GM21825 (cell line): ENCODE measurements around the gene SFRP2.

ENCODE experiments used
- ATAC-seq: cut with Tn5 transposase; IDR thresholded peaks from one replicate; pipeline ENCODE4 v1.9.1; 2021; ENCODE audit warnings: mild to moderate bottlenecking, moderate library complexity; ENCODE audit not compliant: unreplicated experiment

The SFRP2 gene, protein sequence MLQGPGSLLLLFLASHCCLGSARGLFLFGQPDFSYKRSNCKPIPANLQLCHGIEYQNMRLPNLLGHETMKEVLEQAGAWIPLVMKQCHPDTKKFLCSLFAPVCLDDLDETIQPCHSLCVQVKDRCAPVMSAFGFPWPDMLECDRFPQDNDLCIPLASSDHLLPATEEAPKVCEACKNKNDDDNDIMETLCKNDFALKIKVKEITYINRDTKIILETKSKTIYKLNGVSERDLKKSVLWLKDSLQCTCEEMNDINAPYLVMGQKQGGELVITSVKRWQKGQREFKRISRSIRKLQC

GRCh38 chr4:153788413-153789276, at the start of gene SFRP2:
Gene SFRP2 (minus strand): TSS chr4:153789083. CDS start chr4:153788835, 248 bp downstream.
- ATAC-seq: no peak

- ATAC-seq: no peak
Measured at GRCh38 chr4:153838564-153838963, 49.7 kb upstream of the SFRP2 start.

DNA sequence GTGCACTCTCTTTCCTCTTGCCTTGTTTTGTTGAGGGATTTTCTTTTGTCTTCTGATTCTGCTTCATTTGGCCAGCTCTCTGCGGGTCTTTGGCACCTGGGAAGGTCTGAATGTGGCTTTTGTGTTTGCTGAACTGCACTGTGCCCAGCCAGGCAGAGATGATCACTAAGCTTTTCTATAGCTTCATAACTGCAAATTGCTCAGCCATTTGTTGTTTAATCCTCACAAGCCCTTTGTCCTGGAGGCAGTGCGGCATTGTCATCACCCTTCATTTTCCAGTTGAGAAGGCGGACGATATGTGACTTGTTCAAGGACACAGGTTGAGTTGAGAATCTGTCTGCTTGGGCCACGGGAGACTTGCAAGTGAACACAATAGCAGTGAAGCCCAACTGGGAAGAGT, 46.0 kb upstream of the SFRP2 start:
- ATAC-seq: no peak

GRCh38 chr4:153832720-153833287, 43.9 kb upstream of the SFRP2 start:
- no peak for ATAC-seq

GRCh38 chr4:153832054-153832453, 43.2 kb upstream of the SFRP2 start:
- no peak for ATAC-seq

GRCh38 chr4:153831245-153831644, 42.4 kb upstream of the SFRP2 start:
- no peak for ATAC-seq

DNA sequence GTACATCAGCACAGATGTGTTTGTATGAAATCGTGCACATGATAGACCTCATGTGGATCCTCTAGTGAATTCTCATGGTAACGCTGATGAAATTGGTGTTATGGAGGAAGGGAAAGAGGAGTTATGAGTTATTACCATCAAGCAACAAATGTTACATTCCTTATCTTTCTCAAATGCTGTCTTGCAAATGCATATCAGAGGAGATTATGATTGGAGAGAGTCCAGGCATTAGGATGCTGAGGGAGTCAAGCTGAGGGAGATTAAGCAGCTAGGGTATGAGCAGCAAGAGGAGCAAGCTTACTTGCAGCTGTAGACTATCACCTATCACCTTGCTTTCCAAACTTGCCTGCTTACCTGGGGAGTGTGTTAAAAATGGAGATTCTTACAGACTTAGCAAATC, 36.8 kb upstream of the SFRP2 start:
- no peak for ATAC-seq

GRCh38 chr4:153825126-153825525, 36.2 kb upstream of the SFRP2 start:
- ATAC-seq: no peak

DNA sequence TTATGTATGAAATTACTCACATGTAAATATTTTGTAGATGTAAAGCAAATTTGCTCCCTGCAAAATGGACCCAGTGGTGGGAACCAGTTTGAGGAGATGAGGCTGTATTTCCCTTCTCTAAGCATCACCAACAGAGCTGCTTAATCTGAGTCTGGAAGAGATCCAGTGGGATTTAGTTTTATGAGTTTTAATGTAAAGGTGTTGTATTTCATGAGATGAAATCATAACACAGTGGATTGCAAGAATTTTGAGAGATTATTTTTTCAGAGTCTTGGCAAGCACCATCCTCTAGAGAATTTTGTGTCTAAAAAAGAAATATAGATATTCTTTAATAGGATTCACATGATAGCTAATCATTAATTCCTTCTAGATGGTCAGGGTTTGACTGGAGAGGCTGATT, 35.6 kb upstream of the SFRP2 start:
- no peak for ATAC-seq

DNA sequence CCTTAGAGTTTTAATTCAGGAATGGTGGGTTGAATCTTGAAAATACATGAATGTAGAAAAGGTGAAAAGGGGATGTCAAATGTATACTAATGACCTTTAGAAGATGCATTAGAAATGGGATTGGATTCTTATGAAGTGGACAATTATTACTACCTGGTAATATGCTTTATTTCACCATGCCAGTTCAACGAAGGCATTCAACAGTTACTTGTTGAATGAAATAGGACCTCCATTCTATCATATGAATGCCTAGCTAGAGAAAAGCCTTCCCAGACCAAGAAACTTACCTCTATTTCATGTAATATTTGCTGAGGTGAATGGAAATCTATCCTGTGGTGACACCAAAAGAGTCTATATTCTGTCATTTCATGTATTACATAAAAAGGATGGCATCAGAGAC, 34.6 kb upstream of the SFRP2 start:
- no peak for ATAC-seq

DNA sequence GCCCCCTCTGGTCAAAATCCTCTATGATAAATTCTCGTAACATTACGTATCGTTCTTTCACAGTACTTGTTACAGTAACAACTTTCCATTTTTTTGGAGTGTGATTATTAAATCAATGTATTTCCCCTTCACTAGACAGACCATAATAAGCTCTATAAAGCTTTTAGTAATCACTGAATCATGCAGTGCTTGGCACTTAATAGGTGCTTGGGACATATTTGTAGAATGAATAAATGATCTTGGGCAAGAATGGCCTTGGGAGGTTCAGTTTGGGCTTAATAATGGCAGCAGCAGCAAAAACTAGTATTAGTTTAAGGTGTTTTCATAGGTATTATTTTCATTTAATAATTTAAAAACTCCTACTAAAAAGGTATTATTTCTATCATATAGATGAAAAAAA, 33.4 kb upstream of the SFRP2 start:
- no peak for ATAC-seq

- ATAC-seq: no peak
Measured at GRCh38 chr4:153817466-153817865, 28.6 kb upstream of the SFRP2 start.

GRCh38 chr4:153816542-153816941, 27.7 kb upstream of the SFRP2 start:
- ATAC-seq: no peak

- ATAC-seq: no peak
Measured at GRCh38 chr4:153814789-153815188, 25.9 kb upstream of the SFRP2 start.

DNA sequence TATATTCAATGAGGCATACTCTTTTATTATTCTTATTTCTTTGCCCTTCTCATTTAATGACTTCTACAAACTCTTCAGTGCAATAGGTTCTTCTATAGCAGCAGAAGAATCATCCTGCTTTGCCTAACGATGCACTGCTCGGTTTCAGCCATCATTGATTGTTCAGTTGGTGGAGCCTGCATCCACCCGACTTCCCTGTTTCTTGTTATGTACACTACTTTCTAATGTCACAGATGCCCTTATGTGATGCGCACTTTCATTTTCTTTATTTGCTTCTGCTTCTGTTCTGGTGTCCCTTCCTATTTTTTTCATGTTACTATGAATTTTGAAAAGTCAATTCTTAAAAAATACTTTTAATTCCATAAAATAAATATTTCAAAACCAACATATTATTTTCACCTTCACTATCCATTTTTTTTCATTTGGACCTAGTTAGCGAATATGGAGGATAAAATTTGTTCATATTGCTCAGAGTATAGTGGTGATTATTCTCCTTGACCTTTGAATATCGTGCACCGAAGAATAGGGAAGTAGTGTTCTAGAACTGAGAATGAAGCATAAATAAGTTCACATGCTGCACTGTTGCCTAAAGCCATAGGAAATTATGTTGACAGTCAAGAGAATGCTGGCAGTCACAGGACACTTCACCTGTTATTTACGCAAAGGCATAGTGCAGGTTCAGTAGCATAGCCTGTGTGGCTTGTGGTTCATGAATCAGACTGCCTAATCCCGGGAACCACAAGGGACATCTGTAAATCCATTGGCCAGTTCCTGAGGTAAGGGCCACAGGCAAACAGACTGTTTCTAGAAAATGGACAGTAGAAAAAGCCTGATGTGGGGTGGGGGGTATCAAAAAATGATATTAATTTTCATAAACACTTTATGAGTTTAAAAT, 21.3 kb upstream of the SFRP2 start:
- ATAC-seq: no peak

DNA sequence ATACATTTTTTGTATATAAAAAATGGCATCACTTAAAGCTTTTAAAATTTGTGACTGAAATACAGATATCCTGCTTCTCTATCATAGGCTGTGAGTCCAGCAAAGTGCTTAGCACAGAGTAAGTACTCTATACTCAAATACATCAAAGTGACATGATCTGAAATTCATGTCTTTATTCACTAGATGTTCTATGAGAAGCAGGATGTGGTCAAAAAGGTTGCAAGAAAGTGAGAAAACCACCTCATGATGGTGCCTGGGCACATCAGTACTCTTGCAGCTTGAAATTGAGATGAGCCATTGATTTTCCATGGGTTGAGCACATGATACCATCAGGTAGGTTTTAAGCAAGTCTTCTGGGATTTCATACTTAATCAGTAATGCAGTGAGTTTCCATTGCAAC, 20.4 kb upstream of the SFRP2 start:
- ATAC-seq: peak; percentile 57

- no peak for ATAC-seq
Measured at GRCh38 chr4:153808175-153808574, 19.3 kb upstream of the SFRP2 start.

DNA sequence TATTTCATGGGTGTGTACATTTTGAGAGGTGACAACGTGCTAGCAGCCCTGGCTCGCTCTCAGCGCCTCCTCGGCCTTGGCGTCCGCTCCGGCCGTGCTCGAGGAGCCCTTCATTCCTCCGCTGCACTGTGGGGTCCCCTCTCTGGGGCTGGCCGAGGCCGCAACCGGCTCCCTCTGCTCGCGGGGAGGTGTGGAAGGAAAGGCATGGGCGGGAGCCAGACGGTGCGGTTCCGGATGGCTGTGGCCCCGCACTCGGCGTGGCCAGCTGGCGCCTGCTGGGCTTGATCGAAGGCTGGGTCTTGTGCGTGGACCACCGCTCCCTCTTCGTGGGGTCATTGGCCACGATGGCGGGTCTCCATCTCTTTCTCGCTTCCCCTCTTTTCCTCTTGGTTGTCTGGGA, 17.2 kb upstream of the SFRP2 start:
- ATAC-seq: no peak

DNA sequence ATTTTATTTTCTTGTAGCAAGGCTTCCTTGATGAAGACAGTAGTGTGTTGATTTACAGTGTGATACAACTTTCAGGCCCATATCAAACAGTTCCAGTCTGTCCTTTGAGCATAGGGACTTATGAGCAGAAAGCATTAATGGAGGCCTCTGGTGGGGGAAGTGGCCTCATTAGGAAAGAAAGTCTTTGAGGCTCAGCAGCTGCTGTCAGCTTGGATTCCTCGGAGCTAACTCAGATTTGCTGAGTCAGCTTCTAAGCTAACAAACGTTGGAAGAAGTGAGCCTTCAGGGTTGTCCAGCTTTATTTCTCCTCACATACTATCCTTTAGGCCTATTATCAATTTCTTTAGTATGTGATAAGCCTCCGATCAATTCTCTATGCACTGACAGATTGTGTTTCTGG, 15.8 kb upstream of the SFRP2 start:
- no peak for ATAC-seq

- ATAC-seq: no peak
Measured at GRCh38 chr4:153799694-153800074, 10.8 kb upstream of the SFRP2 start.
